HG03045 (cell line): ENCODE measurements around the gene NACC1.

ENCODE experiments used
- ATAC-seq: cut with Tn5 transposase; IDR thresholded peaks from one replicate; pipeline ENCODE4 v1.9.1; 2021; ENCODE audit warnings: mild to moderate bottlenecking, moderate library complexity; ENCODE audit not compliant: unreplicated experiment

The NACC1 gene

DNA sequence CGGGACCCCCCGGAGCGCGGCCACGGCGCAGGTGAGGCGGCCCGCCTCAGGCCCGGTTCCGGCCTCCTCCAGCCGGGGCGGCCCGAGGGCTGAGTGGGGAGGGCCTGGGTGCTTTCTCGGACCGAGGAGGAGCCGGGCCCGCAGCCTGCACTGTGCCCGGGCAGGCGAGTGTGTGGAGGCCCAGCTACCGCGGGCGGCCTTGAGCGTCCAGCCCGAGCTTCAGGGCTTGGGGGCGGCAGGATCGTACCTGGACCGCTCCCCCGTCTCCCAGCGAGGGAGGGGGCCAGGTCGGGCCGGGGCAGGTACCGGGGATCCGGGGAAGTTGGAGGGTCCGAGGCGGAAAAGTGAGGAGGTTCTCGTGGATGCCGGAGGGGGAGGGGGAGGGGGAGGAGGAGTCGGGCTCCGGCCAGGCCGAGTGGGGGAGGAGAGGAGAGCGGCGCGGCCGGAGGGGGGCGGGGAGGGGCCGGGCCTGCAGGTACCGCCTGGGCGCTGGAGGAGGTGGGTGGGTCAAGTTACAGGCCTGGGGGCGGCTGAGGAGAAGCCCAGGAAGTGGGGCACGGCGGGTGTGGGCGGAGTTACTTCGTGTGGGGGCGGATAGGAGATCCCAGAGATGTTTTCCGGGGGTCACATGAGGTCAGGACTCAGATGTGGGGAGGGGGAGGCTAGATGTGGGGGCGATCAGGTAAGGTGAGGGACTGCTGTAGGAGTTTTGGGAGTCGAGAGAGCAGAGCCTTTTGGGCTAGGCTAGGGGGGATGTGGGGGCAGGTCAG, 545 bp downstream of the NACC1 start:
- ATAC-seq, result no peak

DNA sequence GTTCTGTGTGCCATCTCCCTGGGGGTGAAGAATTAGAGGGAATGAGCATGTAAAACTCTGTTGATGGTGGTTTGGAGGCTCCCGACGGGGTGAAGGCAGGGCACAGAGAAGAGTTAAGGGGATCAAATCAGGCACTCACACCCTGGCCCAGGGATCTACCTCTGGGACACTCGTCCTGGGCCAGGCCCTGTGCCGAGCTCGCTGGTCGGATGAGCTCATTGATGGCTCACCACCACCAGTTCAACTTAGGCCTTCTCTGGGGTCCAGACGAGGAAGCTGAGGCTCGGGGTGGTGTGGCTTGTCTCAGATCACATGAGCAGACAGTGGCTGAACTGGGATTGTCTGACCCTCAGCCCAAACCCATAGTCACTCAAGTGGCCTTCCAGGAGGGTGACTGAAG, 1.6 kb downstream of the NACC1 start:
- ATAC-seq, result no peak

- ATAC-seq, result no peak
These were observed 2.0 kb downstream of the NACC1 start for GRCh38 chr19:13120031-13120430.

GRCh38 chr19:13120817-13121216, 2.8 kb downstream of the NACC1 start:
- no peak for ATAC-seq

DNA sequence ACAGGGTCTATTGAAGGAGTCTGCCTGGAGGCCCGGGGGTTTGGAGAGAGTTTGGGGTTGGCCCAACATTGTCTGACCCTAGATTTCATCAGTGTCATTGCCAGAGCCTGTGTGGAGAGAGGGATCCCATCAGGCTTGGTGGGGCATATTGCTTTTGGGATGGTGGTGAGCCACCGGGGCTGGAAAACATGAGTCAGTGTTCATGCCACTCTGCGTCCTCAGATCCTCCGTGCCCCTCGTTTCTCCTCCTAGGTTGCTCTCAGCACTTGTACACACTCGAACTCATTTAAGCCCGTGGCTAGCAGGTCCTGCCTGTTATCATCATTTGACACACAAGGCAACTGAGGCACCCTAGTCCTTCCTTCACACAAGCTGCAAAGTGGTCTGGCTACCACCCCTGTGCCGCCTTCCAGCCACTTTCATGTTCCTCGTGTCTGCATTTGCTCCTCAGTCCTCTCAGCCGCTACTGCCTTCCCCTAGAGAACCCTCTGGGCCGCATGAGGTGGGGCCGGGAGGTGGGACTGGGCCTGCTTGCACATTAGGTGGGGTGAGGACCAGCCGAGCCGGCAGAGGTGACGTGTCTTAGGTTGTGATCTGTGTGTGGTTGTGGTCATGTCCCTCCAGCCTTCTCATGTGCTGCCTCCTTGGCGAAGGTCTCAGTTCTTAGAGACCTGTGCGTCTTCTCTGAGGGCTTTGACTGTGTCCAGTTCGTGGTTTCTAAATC, 3.6 kb downstream of the NACC1 start:
- no peak for ATAC-seq

DNA sequence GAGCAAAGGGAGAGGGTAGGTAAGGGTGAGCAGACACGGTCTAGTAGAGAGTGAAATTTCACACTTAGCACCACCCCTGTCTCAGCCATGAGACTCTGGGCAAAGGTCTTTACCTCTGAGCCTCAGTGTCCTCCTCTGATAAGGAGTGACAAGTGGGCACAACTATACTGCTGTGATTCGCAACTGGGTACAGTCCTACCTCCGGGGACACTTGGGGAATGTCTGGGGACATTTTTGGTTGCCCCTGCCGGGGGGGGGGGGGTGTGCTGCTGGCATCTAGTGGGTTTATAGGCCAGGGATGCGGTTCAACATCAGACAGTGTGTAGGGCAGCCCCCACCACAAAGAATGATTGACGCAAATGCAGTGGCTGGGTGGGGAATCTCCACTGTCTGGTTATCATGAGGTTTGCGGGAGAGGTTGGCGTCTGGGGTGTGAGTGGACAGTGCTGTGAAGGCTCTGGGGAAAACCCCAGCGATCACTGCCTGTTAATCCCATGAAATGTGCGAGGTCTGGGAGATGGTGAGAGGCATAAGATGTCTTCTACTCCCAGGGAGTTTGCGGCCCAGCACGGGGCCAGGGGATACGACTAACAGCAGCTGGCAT, 4.3 kb downstream of the NACC1 start:
- no peak for ATAC-seq

DNA sequence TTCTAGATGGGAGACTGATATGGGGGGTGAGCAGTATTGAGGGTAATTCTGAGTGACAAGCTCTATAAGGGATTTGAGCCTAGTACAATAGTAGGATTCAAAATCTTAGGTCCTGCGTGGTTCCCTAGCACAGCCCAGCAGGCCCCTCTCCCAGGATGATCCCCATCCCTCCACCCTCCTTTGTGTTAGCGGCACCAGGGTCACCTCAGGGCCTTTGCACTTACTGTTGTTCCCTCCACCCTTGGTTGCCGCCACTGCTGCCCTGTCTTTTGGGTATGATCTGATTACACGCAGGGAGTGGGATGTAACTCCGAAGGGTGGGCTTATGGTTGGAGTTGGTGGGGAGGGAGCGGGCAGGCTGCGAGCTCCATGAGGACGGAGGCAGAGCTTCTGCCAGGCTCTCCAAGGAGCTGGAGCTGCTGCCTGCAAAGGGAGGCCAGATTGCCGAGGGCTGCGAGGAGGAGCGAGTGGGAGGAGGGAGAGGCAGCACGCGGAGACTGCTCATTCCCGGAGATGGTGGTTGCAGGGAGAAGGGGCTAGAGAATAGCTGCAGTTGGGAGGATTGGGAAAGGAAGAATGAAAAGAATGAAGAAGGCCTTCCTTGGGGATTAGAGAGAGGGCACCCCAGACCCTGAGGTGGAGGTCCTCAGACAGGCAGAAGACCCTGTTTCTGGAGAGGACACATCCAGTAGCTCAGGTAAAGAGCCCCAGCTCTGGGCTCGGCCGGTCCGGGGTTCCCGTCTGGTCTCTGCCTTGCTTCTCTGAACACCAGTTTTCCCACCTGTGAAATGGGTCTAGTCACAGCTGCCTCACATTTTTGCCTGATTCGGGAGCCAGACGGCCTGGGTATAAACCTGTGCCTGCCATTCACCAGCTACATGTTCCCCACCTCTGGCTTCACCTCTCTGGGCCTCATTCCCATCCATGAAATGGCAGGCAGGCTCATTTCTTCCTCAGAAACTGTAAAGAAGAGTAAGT, 5.2 kb downstream of the NACC1 start:
- no peak for ATAC-seq

GRCh38 chr19:13127051-13127450, 9.0 kb downstream of the NACC1 start:
- ATAC-seq, result no peak

DNA sequence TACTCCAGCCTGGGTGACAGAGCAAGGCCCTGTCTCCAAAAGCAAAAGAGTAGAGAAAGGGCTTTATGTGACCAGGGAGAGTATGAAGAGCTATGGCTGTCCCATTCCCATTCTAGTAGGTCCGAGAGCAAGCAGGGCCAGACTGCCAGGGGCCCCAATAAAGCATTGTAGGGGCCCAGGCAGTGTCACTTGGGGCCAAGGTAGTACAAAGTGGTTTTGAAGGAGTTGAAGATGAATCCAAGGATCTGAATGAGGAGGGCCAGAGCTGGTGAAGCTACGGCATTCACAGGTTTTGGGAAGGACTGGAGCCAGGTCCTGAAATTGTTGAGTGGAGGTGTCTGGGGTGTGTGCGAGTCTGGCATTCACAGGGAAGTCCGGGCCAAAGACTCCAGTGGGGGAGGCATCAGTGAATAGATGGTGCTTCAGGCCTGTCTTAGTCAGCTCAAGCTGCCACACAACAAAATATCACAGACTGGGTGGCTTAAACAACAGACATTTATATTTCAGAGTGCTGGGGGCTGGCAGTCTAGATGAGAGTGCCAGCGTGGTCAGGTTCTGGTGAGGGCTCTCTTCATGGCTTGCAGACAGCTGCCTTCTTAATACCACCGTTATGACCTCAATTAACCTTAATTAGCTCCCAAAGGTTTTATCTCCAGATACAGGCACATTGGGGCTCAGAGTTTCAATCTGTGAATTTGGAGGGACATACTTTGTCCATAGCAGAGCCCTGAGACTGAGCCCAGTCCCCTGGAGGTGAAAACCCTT, 9.9 kb downstream of the NACC1 start:
- ATAC-seq, result no peak

DNA sequence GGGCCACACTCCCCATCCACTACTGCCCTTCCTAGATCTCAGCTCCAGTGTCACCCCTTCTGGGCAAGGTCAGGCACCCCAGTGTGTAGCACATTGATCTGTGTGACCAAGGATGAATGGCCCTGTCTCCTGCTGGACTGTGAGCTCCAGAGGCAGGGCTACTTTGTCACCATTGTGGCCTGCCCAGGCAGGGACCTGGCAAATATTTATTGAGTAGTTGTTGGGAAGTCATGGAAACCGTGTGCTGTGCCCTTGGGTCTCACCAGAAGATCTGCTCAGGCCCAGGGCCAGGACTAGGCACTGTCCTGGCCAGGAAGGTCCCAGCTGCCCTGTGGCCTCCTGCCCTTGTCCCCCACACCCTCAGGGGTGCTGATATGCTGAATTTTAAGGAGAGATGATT, 10.5 kb downstream of the NACC1 start:
- ATAC-seq, result no peak

DNA sequence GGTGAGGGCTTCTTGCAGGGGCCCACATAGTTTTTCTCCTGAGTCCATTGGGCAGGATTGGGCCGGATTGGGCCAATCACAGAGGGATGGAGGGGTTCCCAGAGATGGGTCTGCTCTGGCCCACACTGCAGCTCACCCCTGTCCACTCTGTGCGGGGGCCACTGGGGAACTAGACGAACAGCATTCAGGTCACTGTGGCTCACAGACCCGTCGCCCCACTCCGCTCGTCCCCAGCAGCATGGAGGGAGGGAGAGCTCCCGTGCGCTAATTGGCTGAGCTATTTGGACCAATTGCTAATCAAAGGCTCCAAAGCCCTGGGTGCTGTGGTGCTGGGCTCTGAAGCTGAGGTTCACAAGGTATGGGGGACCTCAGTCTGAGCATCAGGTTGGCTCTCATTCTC, 11.3 kb downstream of the NACC1 start:
- no peak for ATAC-seq

GRCh38 chr19:13130886-13131490, 12.9 kb downstream of the NACC1 start:
- no peak for ATAC-seq

- ATAC-seq, result no peak
These were observed 14.6 kb downstream of the NACC1 start for GRCh38 chr19:13132471-13133180.

- no peak for ATAC-seq
These were observed 15.3 kb downstream of the NACC1 start for GRCh38 chr19:13133241-13133870.

GRCh38 chr19:13134626-13135025, 16.6 kb downstream of the NACC1 start:
- no peak for ATAC-seq

DNA sequence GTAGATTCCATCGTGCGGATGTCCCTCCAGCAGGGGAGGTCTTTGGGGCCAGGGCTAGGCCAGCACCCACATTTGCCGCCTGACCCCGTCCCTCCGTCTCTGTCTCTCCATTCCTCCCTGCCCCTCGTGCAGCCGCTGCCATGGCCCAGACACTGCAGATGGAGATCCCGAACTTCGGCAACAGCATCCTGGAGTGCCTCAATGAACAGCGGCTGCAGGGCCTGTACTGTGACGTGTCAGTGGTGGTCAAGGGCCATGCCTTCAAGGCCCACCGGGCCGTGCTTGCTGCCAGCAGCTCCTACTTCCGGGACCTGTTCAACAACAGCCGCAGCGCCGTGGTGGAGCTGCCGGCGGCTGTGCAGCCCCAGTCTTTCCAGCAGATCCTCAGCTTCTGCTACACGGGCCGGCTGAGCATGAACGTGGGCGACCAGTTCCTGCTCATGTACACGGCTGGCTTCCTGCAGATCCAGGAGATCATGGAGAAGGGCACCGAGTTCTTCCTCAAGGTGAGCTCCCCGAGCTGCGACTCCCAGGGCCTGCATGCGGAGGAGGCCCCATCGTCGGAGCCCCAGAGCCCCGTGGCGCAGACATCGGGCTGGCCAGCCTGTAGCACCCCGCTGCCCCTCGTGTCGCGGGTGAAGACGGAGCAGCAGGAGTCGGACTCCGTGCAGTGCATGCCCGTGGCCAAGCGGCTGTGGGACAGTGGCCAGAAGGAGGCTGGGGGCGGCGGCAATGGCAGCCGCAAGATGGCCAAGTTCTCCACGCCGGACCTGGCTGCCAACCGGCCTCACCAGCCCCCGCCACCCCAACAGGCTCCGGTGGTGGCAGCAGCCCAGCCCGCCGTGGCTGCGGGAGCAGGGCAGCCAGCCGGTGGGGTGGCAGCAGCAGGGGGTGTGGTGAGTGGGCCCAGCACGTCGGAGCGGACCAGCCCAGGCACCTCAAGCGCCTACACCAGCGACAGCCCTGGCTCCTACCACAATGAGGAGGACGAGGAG, 17.3 kb downstream of the NACC1 start:
- ATAC-seq, result no peak

DNA sequence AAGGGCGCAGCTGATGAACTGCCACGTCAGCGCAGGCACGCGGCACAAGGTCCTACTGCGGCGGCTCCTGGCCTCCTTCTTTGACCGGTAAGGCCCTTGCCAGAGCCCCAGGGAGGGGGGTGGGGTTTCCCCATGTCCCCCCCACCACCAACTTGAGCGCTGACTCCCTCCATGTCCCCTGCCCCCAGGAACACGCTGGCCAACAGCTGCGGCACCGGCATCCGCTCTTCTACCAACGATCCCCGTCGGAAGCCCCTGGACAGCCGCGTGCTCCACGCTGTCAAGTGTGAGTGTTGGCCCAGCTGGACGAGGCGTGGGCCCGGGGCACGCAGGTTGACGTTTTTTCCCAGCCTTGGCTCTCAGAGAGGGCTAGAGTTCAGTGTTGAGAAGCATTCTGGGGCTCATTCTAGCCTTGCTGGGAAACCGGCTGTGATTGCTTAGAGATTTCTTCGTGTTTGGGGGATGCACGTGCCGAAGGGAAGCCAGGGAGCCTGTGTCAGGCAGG, 19.3 kb downstream of the NACC1 start:
- no peak for ATAC-seq
